ENCODE results near the gene CRCP. TPM values are rescaled to one million over a fixed set of nuclear protein-coding genes. Genes with fewer than 3 reads are reported as not detected.
A peak's percentile ranks its signal among the peaks of the same experiment; 100 is the strongest.

The CRCP gene
- total and polyA plus RNA-seq, 2 of the 13 experiments (the other 11 are each of a cell fraction or from before 2014, with no cell fraction given): 22.7 to 31.0 TPM

DNA sequence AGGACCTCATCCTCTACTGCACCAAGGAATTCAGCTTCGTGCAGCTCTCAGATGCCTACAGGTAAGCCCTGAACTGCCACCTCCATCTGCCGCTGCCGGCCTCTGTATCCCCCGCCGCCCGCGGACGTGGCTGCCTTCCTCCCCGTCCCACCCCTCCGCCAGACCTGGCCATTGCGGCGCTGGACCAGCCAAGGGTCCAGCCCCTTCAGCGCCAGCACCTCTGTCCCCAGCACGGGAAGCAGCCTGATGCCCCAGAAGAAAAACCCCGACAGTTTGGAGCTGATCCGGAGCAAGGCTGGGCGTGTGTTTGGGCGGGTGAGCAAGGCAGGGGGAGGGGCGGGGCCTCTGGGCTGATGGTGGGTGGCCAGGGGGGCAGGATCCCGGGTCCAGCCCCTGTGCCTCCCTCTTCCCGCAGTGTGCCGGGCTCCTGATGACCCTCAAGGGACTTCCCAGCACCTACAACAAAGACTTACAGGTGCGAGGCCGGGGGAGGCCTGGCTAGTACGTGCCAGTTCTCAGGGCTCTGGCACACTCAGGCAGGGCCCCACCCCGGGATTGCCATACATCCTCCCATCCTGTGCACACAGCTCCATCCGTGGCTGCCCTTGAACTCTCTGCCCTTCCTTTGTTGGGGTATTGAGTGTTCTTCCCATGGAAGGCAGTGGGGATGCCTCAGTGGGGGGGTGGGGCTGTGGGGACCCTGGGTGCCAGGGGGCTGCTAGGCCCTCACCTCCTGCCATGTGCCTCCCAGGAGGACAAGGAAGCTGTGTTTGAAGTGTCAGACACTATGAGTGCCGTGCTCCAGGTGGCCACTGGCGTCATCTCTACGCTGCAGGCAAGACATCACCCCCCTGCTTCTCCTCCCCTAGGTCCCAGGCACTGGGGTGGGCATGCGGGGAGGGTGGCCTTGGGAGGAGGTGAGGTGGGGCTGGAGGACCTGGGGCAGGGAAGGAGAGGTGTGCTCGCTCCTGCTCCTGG is 25.5 kb upstream of the CRCP start:
- BruUV-seq (replicated peaks): no TSS peak
- Histone ChIP-seq H3K27me3 (ENCODE audit: control insufficient read depth in 1 of 2, insufficient read depth in 2 of 2, low read length in 2 of 2) (no peaks in the 10 kb centered on the region), H3K9me3 (ENCODE audit: low read length) (no peaks in the 10 kb centered on the region), H3K4me3 (replicated peaks in 1 of 3; ENCODE audit: insufficient read depth in 1 of 3, low read depth in 2 of 3, low read length in 3 of 3) (no peak overlapping the region), H3K79me2 (ENCODE audit: insufficient read depth, low read length) (no peaks in the 10 kb centered on the region), H3K36me3 (replicated peaks in 1 of 2; ENCODE audit: control insufficient read depth in 1 of 2, insufficient read depth in 2 of 2, low read length in 2 of 2) (peaks cover 15 to 23% of the 10 kb centered on the region in 2 experiments; a peak in 4 of 5 replicates), H3K27ac (ENCODE audit: extremely low read length, insufficient read depth, low read length) (no peak overlapping the region), H3K4me2 (ENCODE audit: low read depth, low read length) (no peak overlapping the region), H4K20me1 (ENCODE audit: insufficient read depth, low read length) (no peaks in the 10 kb centered on the region), H3K9ac (ENCODE audit: insufficient read depth, low read depth, low read length) (no peak overlapping the region), H2AFZ (ENCODE audit: low read length) (no peak overlapping the region), H3K4me1 (ENCODE audit: insufficient read depth, low read length) (no peaks in the 10 kb centered on the region)
- FAIRE-seq: no peak
- peak; percentile 24; the same call in 2 of the 3 replicates for ATAC-seq
- no peak for DNase-seq (ENCODE audit: low spot score)
- TF ChIP-seq PHF20 (CRISPR knock-in tag; IDR thresholded peaks at IDR 0.05) (no peak), ZNF687 (CRISPR knock-in tag; IDR thresholded peaks at IDR 0.05) (peak; percentile 11; the same call in 1 of the 2 replicates), TERF1 (CRISPR knock-in tag; IDR thresholded peaks at IDR 0.05) (no peak), ATF7-NPFF (CRISPR knock-in tag; IDR thresholded peaks at IDR 0.05; ENCODE audit: low read depth) (no peak)
- TF ChIP-seq, protein P1, sequence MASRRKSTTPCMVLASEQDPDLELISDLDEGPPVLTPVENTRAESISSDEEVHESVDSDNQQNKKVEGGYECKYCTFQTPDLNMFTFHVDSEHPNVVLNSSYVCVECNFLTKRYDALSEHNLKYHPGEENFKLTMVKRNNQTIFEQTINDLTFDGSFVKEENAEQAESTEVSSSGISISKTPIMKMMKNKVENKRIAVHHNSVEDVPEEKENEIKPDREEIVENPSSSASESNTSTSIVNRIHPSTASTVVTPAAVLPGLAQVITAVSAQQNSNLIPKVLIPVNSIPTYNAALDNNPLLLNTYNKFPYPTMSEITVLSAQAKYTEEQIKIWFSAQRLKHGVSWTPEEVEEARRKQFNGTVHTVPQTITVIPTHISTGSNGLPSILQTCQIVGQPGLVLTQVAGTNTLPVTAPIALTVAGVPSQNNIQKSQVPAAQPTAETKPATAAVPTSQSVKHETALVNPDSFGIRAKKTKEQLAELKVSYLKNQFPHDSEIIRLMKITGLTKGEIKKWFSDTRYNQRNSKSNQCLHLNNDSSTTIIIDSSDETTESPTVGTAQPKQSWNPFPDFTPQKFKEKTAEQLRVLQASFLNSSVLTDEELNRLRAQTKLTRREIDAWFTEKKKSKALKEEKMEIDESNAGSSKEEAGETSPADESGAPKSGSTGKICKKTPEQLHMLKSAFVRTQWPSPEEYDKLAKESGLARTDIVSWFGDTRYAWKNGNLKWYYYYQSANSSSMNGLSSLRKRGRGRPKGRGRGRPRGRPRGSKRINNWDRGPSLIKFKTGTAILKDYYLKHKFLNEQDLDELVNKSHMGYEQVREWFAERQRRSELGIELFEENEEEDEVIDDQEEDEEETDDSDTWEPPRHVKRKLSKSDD (CRISPR knock-in tag; IDR thresholded peaks at IDR 0.05; ENCODE audit: low read depth): no peak
- in situ Hi-C loops (cut with HindIII; ENCODE audit: extremely low pct_ligation_motif_present, low pct_unique_long_range_greater_than_20kb) (no loop called here), intact Hi-C loops (cut with micrococcal nuclease; ENCODE audit: unreplicated experiment) (no loop called here)
- 91% methylated on average over 26 of the region's 32 CpGs for WGBS (ENCODE audit: low lambda C conversion rate)
- ChIA-PET POLR2A (interaction anchor here (1.3 kb wide), 1 partner anchor 13 kb away, joined by 9 read pairs; the partner anchor contains the start of gene ASL), CTCF (ENCODE audit: low intra/inter-chr PET ratio, low total read pairs) (no interaction called here)

All from HepG2 (cell line).